Measurements from ENCODE around the gene COL5A1.

COL5A1 gene

DNA sequence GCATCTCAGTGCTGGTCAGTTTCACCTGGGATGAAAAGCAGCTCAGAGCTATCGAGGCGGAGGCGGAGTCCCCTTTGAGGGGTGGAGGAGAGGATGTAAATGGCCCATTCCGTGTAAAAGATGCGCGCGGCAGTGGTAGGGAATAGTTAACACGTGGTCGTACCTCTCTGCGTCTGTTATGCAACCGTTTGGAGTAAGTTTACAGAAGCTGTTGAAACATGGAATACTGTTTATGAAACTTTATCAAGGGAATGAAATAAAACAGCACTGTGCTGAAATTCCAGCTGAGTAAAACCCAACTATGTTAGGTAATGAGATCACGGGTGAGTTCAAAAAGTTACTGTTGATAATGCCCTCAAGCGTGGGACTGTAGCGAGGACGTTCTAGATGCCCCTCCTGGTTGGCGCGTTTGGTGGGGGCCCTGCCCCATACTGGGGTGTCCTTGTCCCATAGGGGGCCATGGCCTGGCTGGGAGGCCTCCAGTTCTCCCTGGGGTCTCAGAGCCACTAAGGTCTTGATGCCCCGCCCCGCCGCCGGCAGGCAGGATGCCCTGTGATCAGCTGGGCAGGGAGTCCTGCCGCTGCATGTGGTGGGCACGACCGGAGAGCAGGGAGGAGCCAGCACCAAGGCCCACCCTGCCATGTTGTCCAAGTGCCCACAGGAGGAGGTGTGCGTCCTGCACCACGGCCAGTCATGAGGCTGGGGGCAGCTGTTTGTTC lies 90.9 kb downstream of the COL5A1 start:
- no peak for DNase-seq (ENCODE audit: low read depth)
- H3K4me3 ChIP-seq (ENCODE audit: low read length): no peak overlapping the region
- TF ChIP-seq CTCF (conservative IDR thresholded peaks at IDR 0.05; ENCODE audit: low read depth, low read length): no peak

DNA sequence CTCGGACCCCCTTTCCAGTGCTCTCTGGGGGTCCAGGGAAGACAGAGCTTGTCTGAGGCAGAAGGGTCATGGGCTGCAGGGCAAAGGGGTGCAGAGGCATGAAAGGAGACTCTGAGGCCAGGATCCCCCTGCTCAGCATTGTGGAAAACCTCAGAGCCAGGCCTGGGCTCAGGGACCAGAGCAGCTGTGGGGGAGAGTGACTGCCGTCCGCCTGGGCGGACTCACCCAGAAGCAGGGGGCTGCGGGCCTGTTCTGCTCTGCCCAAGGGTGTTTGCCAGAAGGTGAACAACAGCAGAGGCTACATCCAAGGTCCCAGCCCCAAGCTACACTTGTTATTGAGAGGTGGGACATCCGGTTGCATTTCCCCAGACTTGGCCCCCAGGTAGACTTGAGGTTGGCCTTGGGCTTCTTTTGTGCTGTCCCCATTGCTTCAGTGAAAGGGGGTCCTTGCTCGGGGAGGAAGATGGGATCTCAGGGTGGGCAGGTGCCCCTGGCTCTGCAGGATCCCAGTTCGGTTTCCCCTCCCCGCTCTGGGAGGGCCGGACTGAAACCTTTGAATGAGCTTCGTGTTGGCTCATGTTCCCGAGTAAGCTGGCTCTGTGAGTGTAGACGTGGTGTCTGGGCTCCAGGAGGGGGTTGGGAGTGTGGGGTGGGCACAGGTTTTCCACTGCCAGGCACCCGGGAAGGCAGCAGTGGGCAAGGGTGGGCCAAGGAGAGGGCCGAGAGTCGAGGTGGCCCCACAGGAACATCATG lies 92.1 kb downstream of the COL5A1 start:
- H3K4me3 ChIP-seq (ENCODE audit: low read length): no peak overlapping the region
- no peak for DNase-seq (ENCODE audit: low read depth)
- TF ChIP-seq CTCF (conservative IDR thresholded peaks at IDR 0.05; ENCODE audit: low read depth, low read length): no peak

GRCh38 chr9:134734270-134734669 lies 92.7 kb downstream of the COL5A1 start:
- no peak overlapping the region for H3K4me3 ChIP-seq (ENCODE audit: low read length)
- no peak for DNase-seq (ENCODE audit: low read depth)
- TF ChIP-seq CTCF (conservative IDR thresholded peaks at IDR 0.05; ENCODE audit: low read depth, low read length): no peak

- no peak for TF ChIP-seq CTCF (conservative IDR thresholded peaks at IDR 0.05; ENCODE audit: low read depth, low read length)
- H3K4me3 ChIP-seq (ENCODE audit: low read length): no peak overlapping the region
- no peak for DNase-seq (ENCODE audit: low read depth)
Observed at GRCh38 chr9:134735441-134736175, 94.0 kb downstream of the COL5A1 start.

DNA sequence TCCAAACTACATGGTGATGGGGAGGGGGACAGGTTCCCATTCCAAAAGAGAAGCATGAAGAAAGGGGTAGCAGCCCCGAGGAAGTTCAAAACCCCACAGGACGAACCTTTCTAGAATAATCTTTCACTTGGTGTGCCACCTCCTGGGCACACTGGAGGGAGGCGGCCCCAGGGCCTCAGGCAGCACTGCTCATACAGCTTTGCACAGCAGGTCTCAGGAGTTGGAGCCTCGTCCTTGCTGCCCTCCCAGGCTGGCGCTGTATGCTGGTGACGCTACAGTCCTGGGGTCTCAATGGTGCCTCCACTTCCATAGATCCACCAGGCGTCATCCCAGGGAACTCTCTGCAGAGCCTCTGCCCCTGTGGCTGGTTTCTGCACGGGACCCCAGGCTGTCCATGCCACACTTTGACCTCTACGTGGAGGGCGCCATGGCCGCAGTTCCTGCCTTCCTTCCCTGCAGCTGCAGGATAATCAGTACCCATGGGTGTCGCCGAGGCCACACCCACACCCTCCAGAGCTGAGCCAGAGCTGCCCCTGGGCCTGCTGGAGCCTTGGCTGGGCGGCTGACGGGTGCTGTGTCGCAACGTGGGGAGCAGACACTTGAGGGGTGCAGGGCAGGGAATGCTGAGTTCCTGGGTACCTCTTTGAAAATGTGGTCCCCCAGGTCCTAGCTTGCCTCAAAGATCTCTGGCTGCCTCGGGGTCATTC lies 95.3 kb downstream of the COL5A1 start:
- DNase-seq (ENCODE audit: low read depth): no peak
- H3K4me3 ChIP-seq (ENCODE audit: low read length): no peak overlapping the region
- TF ChIP-seq CTCF (conservative IDR thresholded peaks at IDR 0.05; ENCODE audit: low read depth, low read length): no peak

DNA sequence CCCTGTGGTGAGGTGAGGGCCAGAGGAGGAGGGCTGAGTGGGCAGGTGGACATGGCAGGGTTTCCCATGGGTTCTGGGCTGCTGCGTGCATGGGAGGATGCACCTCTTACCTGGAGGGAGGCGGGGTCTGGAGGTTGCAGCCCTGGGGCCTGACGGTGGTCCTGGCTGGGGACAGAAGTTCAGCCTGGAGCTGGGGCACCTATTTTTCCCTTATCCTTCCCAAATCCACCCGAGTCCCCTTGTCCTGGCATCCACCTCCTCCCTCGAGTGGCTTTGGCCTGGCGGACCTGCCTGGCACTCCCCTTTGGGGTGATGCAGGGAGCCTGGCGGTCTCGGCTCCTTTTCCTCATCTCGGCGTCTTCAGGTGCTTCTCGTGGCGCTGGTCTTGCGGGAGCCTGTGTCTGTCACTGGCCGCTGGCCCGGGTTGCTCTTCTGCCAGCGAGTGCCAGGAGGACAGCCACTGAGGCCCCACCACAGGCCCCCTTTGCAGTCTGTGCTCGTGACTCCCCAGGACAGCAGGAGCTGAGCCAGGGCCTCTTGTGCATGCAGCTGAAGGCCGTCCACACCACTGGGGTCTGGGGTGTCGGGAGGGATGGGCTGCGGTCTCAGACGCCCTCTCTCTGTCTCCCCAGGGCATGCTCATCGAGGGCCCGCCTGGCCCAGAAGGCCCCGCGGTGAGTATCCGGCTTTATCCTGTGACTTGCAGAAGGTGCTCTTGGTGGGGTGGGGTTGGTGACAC lies 96.4 kb downstream of the COL5A1 start:
- no peak for DNase-seq (ENCODE audit: low read depth)
- TF ChIP-seq CTCF (conservative IDR thresholded peaks at IDR 0.05; ENCODE audit: low read depth, low read length): no peak
- H3K4me3 ChIP-seq (ENCODE audit: low read length): no peak overlapping the region
